ENCODE data around the gene TSLP. TPM values are rescaled to one million over a fixed set of nuclear protein-coding genes. Genes with fewer than 3 reads are reported as not detected.

The TSLP gene
- total RNA-seq, 1 experiment from 2014 or later: 6.4 TPM

- CTCF ChIA-PET: no interaction called here
- POLR2A ChIA-PET: interaction anchor here (0.7 to 5.8 kb wide), 3 partner anchors 15 to 222 kb away, joined by 3 to 31 read pairs (median 3); partner anchors contain the start of gene WDR36
- no peaks in the 10 kb centered on the region for H3K27me3 Mint-ChIP-seq (ENCODE audit: insufficient read depth, unreplicated experiment)
Measured at GRCh38 chr5:111077678-111078077, 6.2 kb downstream of the TSLP start.

GRCh38 chr5:111079846-111080245 lies 8.3 kb downstream of the TSLP start:
- peaks cover 15% of the 10 kb centered on the region for H3K4me1 Mint-ChIP-seq (ENCODE audit: insufficient read depth, unreplicated experiment)
- BruUV-seq (replicated peaks): no TSS peak
- no peaks in the 10 kb centered on the region for H3K36me3 Mint-ChIP-seq (ENCODE audit: insufficient read depth, unreplicated experiment)
- H3K9me3 Mint-ChIP-seq (ENCODE audit: unreplicated experiment): no peaks in the 10 kb centered on the region
- TF ChIP-seq CTCF (IDR thresholded peaks at IDR 0.05; ENCODE audit: unreplicated experiment): no peak
- no peak overlapping the region for H3K27ac Mint-ChIP-seq (ENCODE audit: low read depth, unreplicated experiment)
- ChIA-PET CTCF (no interaction called here), POLR2A (interaction anchor here (0.6 to 2.2 kb wide), 4 partner anchors 12 to 340 kb away, joined by 3 to 7 read pairs (median 4); partner anchors contain the start of genes SLC25A46 and WDR36)
- H3K27me3 Mint-ChIP-seq (ENCODE audit: insufficient read depth, unreplicated experiment): no peaks in the 10 kb centered on the region
- no peak overlapping the region for H3K4me3 Mint-ChIP-seq (ENCODE audit: unreplicated experiment)
- intact Hi-C loops (cut with micrococcal nuclease): no loop called here
- DNase-seq (ENCODE audit: unreplicated experiment): no peak

More at GRCh38 chr5:111077678-111078077, 6.2 kb downstream of the TSLP start:
- DNase-seq (ENCODE audit: unreplicated experiment): no peak
- no peaks in the 10 kb centered on the region for H3K36me3 Mint-ChIP-seq (ENCODE audit: insufficient read depth, unreplicated experiment)
- intact Hi-C loops (cut with micrococcal nuclease): no loop called here
- no TSS peak for BruUV-seq (replicated peaks)
- no peak overlapping the region for H3K4me3 Mint-ChIP-seq (ENCODE audit: unreplicated experiment)
- H3K4me1 Mint-ChIP-seq (ENCODE audit: insufficient read depth, unreplicated experiment): peaks cover 23% of the 10 kb centered on the region
- no peak for TF ChIP-seq CTCF (IDR thresholded peaks at IDR 0.05; ENCODE audit: unreplicated experiment)
- no peak overlapping the region for H3K27ac Mint-ChIP-seq (ENCODE audit: low read depth, unreplicated experiment)
- H3K9me3 Mint-ChIP-seq (ENCODE audit: unreplicated experiment): no peaks in the 10 kb centered on the region

- ChIA-PET CTCF (interaction anchor here (1.4 kb wide), 1 partner anchor 8 kb away, joined by 10 read pairs; no protein-coding TSS in a partner anchor), POLR2A (interaction anchor here (0.6 to 1.2 kb wide), 2 partner anchors 10 to 187 kb away, joined by 3 read pairs; no protein-coding TSS in a partner anchor)
- intact Hi-C loops (cut with micrococcal nuclease): no loop called here
- no TSS peak for BruUV-seq (replicated peaks)
- H3K36me3 Mint-ChIP-seq (ENCODE audit: insufficient read depth, unreplicated experiment): no peaks in the 10 kb centered on the region
- H3K27me3 Mint-ChIP-seq (ENCODE audit: insufficient read depth, unreplicated experiment): no peaks in the 10 kb centered on the region
- H3K27ac Mint-ChIP-seq (ENCODE audit: low read depth, unreplicated experiment): no peak overlapping the region
- TF ChIP-seq CTCF (IDR thresholded peaks at IDR 0.05; ENCODE audit: unreplicated experiment): no peak
- no peak for DNase-seq (ENCODE audit: unreplicated experiment)
- H3K4me1 Mint-ChIP-seq (ENCODE audit: insufficient read depth, unreplicated experiment): no peaks in the 10 kb centered on the region
- no peak overlapping the region for H3K4me3 Mint-ChIP-seq (ENCODE audit: unreplicated experiment)
- H3K9me3 Mint-ChIP-seq (ENCODE audit: unreplicated experiment): no peaks in the 10 kb centered on the region
Measured at GRCh38 chr5:111083323-111083722, 11.8 kb downstream of the TSLP start.

GRCh38 chr5:111092062-111092853 lies 20.7 kb downstream of the TSLP start, which contains the start of gene WDR36:
WDR36 (plus strand) TSS chr5:111092348; CDS start chr5:111092457, 109 bp downstream.
- ChIA-PET POLR2A (interaction anchor here (0.6 to 4.1 kb wide), 20 partner anchors 12 to 1441 kb away, joined by 3 to 31 read pairs (median 4); partner anchors contain the start of genes SLC25A46 and TSLP), CTCF (interaction anchor here (0.7 to 1.6 kb wide), 3 partner anchors 10 to 312 kb away, joined by 3 to 10 read pairs (median 4); no protein-coding TSS in a partner anchor)
- H3K36me3 Mint-ChIP-seq (ENCODE audit: insufficient read depth, unreplicated experiment): peaks cover 17% of the 10 kb centered on the region
- intact Hi-C loops (cut with micrococcal nuclease): loop anchor here (1.0 to 2.0 kb wide), 3 partner anchors 17 to 335 kb away; no protein-coding TSS in a partner anchor
- H3K4me3 Mint-ChIP-seq (ENCODE audit: unreplicated experiment): peak within 1 kb of the TSS; percentile 96
- H3K27ac Mint-ChIP-seq (ENCODE audit: low read depth, unreplicated experiment): peak within 1 kb of the TSS; percentile 85
- TF ChIP-seq CTCF (IDR thresholded peaks at IDR 0.05; ENCODE audit: unreplicated experiment): no peak
- peaks cover 22% of the 10 kb centered on the region for H3K4me1 Mint-ChIP-seq (ENCODE audit: insufficient read depth, unreplicated experiment)
- DNase-seq (ENCODE audit: unreplicated experiment): peak; percentile 94
- H3K9me3 Mint-ChIP-seq (ENCODE audit: unreplicated experiment): no peaks in the 10 kb centered on the region
- BruUV-seq (replicated peaks): TSS peak; percentile 54
- H3K27me3 Mint-ChIP-seq (ENCODE audit: insufficient read depth, unreplicated experiment): no peaks in the 10 kb centered on the region
